Peyer's patch (tissue), 4 donors: Measurements from ENCODE around the gene NUFIP2. TPM values are rescaled to one million over a fixed set of nuclear protein-coding genes. Genes with fewer than 3 reads are reported as not detected.
A peak's percentile ranks its signal among the peaks of the same experiment; 100 is the strongest.
"Not testable (repeated sequence)": the region's sequence is repeated elsewhere in the genome, so short reads cannot be mapped to it uniquely, and the experiment has no call there.

Experiments
- DNase-seq, 3 donors: peaks; one replicate each; pipeline ENCODE4 v3.0.0-alpha.2; 2017 to 2019
- H3K27ac ChIP-seq, 4 donors: fragments of 200-600 bp; sonication (generic); one replicate each; pipeline ENCODE4 v1.5.1; 2016 to 2019
- H3K27me3 ChIP-seq, 2 donors: fragments of 200-600 bp; sonication (generic); one replicate each; pipeline ENCODE4 v1.5.1; 2019
- H3K36me3 ChIP-seq, 3 donors: fragments of 200-600 bp; sonication (generic); one replicate each; pipeline ENCODE4 v1.5.1; 2016 to 2019
- H3K4me1 ChIP-seq, 4 donors: fragments of 200-600 bp; sonication (generic); one replicate each; pipeline ENCODE4 v1.5.1; 2016 to 2019
- H3K4me3 ChIP-seq, 4 donors: fragments of 200-600 bp; sonication (generic); 1 replicate in 3 of 4; 2 replicates in 1 of 4; pipeline ENCODE4 v1.5.1; 2016 to 2019; ENCODE audit warnings: mild to moderate bottlenecking in 1 of 4
- H3K9me3 ChIP-seq, 4 donors: fragments of 200-600 bp; sonication (generic); one replicate each; pipeline ENCODE4 v1.5.1; 2016 to 2019; ENCODE audit warnings: mild to moderate bottlenecking in 1 of 4
- POLR2A ChIP-seq, 2 donors: fragments of 450-650 bp; IDR thresholded peaks; one replicate each; pipeline ENCODE4 v1.5.1; 2017; ENCODE audit warnings: antibody characterized with exemption in 2 of 2, mild to moderate bottlenecking in 2 of 2, moderate library complexity in 2 of 2
- total RNA-seq, 4 donors: library from RNA; depleted of rRNA; stranded (reverse); fragments of >200 nt; gene quantifications; one replicate each; pipeline ENCODE4 v1.1.0, GENCODE V29; 2016
- TF ChIP-seq, protein P1 (sequence below), 6 experiments: fragments of 450-650 bp in 4 of 6; fragments of 200-600 bp in 2 of 6; sonication (generic) in 1 of 6; IDR thresholded peaks; one replicate each; pipeline ENCODE4 v1.5.1; 2017 to 2019; ENCODE audit warnings: antibody characterized with exemption in 6 of 6, mild to moderate bottlenecking in 3 of 6, moderate library complexity in 1 of 6

NUFIP2 gene
- total RNA-seq, 4 donors from 2014 or later: 22.5 to 41.3 (median 32.5) TPM

- TF ChIP-seq, protein P1, sequence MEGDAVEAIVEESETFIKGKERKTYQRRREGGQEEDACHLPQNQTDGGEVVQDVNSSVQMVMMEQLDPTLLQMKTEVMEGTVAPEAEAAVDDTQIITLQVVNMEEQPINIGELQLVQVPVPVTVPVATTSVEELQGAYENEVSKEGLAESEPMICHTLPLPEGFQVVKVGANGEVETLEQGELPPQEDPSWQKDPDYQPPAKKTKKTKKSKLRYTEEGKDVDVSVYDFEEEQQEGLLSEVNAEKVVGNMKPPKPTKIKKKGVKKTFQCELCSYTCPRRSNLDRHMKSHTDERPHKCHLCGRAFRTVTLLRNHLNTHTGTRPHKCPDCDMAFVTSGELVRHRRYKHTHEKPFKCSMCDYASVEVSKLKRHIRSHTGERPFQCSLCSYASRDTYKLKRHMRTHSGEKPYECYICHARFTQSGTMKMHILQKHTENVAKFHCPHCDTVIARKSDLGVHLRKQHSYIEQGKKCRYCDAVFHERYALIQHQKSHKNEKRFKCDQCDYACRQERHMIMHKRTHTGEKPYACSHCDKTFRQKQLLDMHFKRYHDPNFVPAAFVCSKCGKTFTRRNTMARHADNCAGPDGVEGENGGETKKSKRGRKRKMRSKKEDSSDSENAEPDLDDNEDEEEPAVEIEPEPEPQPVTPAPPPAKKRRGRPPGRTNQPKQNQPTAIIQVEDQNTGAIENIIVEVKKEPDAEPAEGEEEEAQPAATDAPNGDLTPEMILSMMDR (IDR thresholded peaks at IDR 0.05): no peak
- no peak for TF ChIP-seq POLR2A (IDR thresholded peaks at IDR 0.05)
- Histone ChIP-seq H3K36me3 (peaks cover 0 to 47% (median 0%) of the 10 kb centered on the region in 3 donors), H3K27me3 (no peaks in the 10 kb centered on the region), H3K9me3 (no peaks in the 10 kb centered on the region), H3K4me1 (peaks cover 0 to 32% (median 4%) of the 10 kb centered on the region in 4 donors), H3K27ac (no peak overlapping the region), H3K4me3 (no peak overlapping the region)
- no peak for DNase-seq
These were observed 15.3 kb downstream of the NUFIP2 start for GRCh38 chr17:29278692-29279091.

- DNase-seq: no peak
- Histone ChIP-seq H3K4me1 (peaks cover 0 to 27% (median 2%) of the 10 kb centered on the region in 4 donors), H3K27me3 (no peaks in the 10 kb centered on the region), H3K27ac (no peak overlapping the region), H3K4me3 (no peak overlapping the region), H3K36me3 (peaks cover 0 to 28% (median 0%) of the 10 kb centered on the region in 3 donors), H3K9me3 (no peaks in the 10 kb centered on the region)
- TF ChIP-seq POLR2A (IDR thresholded peaks at IDR 0.05): no peak
- TF ChIP-seq, protein P1 (IDR thresholded peaks at IDR 0.05): peak in 1 of 6 experiments; percentile 14
These were observed 20.0 kb downstream of the NUFIP2 start for GRCh38 chr17:29273924-29274323.

DNA sequence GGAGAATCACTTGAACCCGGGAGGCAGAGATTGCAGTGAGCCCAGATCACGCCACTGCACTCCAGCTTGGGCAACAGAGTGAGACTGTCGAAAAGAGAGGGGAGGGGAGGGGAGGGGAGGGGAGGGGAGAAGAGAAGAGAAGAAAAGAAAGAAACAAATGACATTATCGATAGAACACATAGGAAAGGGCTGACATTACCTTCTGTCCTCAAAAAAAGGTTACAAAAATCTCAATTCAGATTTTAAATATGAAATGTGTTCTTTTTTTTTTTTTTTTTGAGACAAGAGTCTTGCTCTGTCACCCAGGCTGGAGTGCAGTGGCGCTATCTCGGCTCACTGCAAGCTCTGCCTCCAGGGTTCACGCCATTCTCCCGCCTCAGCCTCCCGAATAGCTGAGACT is 22.0 kb downstream of the NUFIP2 start:
- Histone ChIP-seq H3K4me1 (peaks cover 0 to 17% (median 2%) of the 10 kb centered on the region in 4 donors), H3K36me3 (peaks cover 0 to 25% (median 0%) of the 10 kb centered on the region in 3 donors)
- not testable (repeated sequence) for DNase-seq, H3K27ac ChIP-seq, H3K4me3 ChIP-seq, H3K27me3 ChIP-seq, H3K9me3 ChIP-seq

DNA sequence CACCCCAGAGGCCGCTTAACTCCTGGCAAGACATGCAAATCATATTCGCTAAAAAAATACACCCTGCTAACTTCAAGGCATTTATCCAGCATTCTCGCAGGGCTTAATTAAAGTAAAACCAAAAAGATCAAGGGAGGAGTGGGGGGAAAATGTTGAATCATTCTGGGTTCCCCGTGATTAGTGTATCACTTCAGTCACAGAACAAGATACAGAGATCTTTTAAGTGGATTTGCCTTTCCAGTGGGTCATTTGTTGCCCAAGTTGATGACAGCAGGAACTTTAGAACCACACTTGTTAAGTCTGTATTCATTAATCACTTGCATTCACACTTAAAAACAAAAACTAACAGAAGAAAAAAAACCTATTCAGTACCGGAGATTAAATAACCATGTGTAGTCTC is 30.0 kb downstream of the NUFIP2 start:
- Histone ChIP-seq H3K9me3 (no peaks in the 10 kb centered on the region), H3K4me3 (no peak overlapping the region), H3K36me3 (peaks cover 0 to 72% (median 0%) of the 10 kb centered on the region in 3 donors), H3K27ac (no peak overlapping the region), H3K4me1 (no peaks in the 10 kb centered on the region), H3K27me3 (no peaks in the 10 kb centered on the region)
- DNase-seq: no peak
- TF ChIP-seq, protein P1 (IDR thresholded peaks at IDR 0.05): no peak
- no peak for TF ChIP-seq POLR2A (IDR thresholded peaks at IDR 0.05)

DNA sequence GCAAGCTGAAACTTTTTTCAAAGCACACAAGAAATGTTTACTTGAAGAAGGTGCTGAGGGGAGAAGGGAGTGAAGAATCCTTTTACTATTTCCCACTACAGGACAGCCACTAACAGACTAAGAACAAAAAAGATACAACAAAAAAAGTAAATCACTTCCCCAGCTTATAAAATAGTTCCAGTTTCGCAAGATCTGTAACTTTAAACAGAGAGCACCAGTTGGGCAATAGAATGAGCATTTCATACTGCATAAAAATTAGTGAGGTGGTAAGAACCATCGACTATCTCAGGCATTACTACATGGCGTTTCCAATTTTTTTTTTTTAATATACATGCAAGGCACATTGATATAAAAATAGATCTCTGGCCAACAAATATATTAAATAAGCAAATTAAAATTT is 36.2 kb downstream of the NUFIP2 start:
- Histone ChIP-seq H3K27me3 (no peaks in the 10 kb centered on the region), H3K36me3 (peaks cover 0 to 27% (median 0%) of the 10 kb centered on the region in 3 donors), H3K27ac (peak overlapping the region in 1 of 4 donors; percentile 13), H3K4me1 (peaks cover 0 to 22% (median 0%) of the 10 kb centered on the region in 4 donors), H3K4me3 (no peak overlapping the region), H3K9me3 (no peaks in the 10 kb centered on the region)
- DNase-seq: no peak
- TF ChIP-seq, protein P1 (IDR thresholded peaks at IDR 0.05): no peak

GRCh38 chr17:29256735-29257466 is 37.0 kb downstream of the NUFIP2 start:
- H3K27me3 ChIP-seq: no peaks in the 10 kb centered on the region
- H3K9me3 ChIP-seq: no peaks in the 10 kb centered on the region
- TF ChIP-seq POLR2A (IDR thresholded peaks at IDR 0.05): no peak
- TF ChIP-seq, protein P1 (IDR thresholded peaks at IDR 0.05): no peak
- H3K27ac ChIP-seq: peak overlapping the region in 1 of 4 donors; percentile 13
- peaks cover 0 to 20% (median 0%) of the 10 kb centered on the region in 3 donors for H3K36me3 ChIP-seq
- no peak for DNase-seq
- H3K4me3 ChIP-seq: no peak overlapping the region
- H3K4me1 ChIP-seq: peaks cover 0 to 22% (median 0%) of the 10 kb centered on the region in 4 donors
